ENCODE results near the gene MEPCE. TPM values are rescaled to one million over a fixed set of nuclear protein-coding genes. Genes with fewer than 3 reads are reported as not detected.

The MEPCE gene
- total and polyA plus RNA-seq, 9 donors = 29.4 to 60.6 (median 44.7) TPM

GRCh38 chr7:100411101-100411500 lies 18.5 kb upstream of the MEPCE start:
- Histone ChIP-seq H3K27ac (no peak overlapping the region), H3K4me1 (ENCODE audit: insufficient read depth) (no peaks in the 10 kb centered on the region), H3K4me3 (no peak overlapping the region), H3K36me3 (no peaks in the 10 kb centered on the region), H3K27me3 (no peaks in the 10 kb centered on the region), H3K9me3 (no peaks in the 10 kb centered on the region)
- intact Hi-C loops (cut with DNase I) = no loop called here
- no peak for DNase-seq
- TF ChIP-seq EP300 (IDR thresholded peaks at IDR 0.05) (no peak), CTCF (IDR thresholded peaks at IDR 0.05) (no peak), POLR2A (IDR thresholded peaks at IDR 0.05) (no peak)
- 92 to 95% (median 93%) methylated on average over 6 of the region's 6 CpGs for WGBS, 3 donors

GRCh38 chr7:100413346-100413745 lies 16.3 kb upstream of the MEPCE start:
- no peaks in the 10 kb centered on the region for H3K27me3 ChIP-seq
- no peak for DNase-seq
- H3K4me1 ChIP-seq (ENCODE audit: insufficient read depth) = no peaks in the 10 kb centered on the region
- H3K27ac ChIP-seq = no peak overlapping the region
- no peak overlapping the region for H3K4me3 ChIP-seq
- intact Hi-C loops (cut with DNase I) = no loop called here
- TF ChIP-seq EP300 (IDR thresholded peaks at IDR 0.05) = no peak
- no peaks in the 10 kb centered on the region for H3K36me3 ChIP-seq
- H3K9me3 ChIP-seq = no peaks in the 10 kb centered on the region

- intact Hi-C loops (cut with DNase I) = no loop called here
- WGBS, 3 donors = 83 to 97% (median 95%) methylated on average over 1 of the region's 1 CpG
Observed at GRCh38 chr7:100413889-100414288, 15.7 kb upstream of the MEPCE start.

GRCh38 chr7:100415448-100415847 lies 14.2 kb upstream of the MEPCE start:
- intact Hi-C loops (cut with DNase I) = no loop called here
- WGBS, 3 donors = 78 to 86% (median 82%) methylated on average over 5 of the region's 5 CpGs
- no peaks in the 10 kb centered on the region for H3K4me1 ChIP-seq (ENCODE audit: insufficient read depth)
- no peak overlapping the region for H3K4me3 ChIP-seq
- H3K27me3 ChIP-seq = no peaks in the 10 kb centered on the region
- no peaks in the 10 kb centered on the region for H3K36me3 ChIP-seq
- TF ChIP-seq POLR2A (IDR thresholded peaks at IDR 0.05) (no peak), EP300 (IDR thresholded peaks at IDR 0.05) (no peak), CTCF (IDR thresholded peaks at IDR 0.05) (no peak)
- no peak for DNase-seq
- H3K9me3 ChIP-seq = no peaks in the 10 kb centered on the region
- H3K27ac ChIP-seq = no peak overlapping the region

More at GRCh38 chr7:100413889-100414288, 15.7 kb upstream of the MEPCE start:
- no peaks in the 10 kb centered on the region for H3K4me1 ChIP-seq (ENCODE audit: insufficient read depth)
- H3K4me3 ChIP-seq = no peak overlapping the region
- no peak for TF ChIP-seq CTCF (IDR thresholded peaks at IDR 0.05)
- no peak for TF ChIP-seq POLR2A (IDR thresholded peaks at IDR 0.05)
- no peak for TF ChIP-seq EP300 (IDR thresholded peaks at IDR 0.05)
- no peak overlapping the region for H3K27ac ChIP-seq
- H3K27me3 ChIP-seq = no peaks in the 10 kb centered on the region
- no peaks in the 10 kb centered on the region for H3K36me3 ChIP-seq
- H3K9me3 ChIP-seq = no peaks in the 10 kb centered on the region
- no peak for DNase-seq

- TF ChIP-seq CTCF (IDR thresholded peaks at IDR 0.05) (no peak), EP300 (IDR thresholded peaks at IDR 0.05) (no peak)
- WGBS, 3 donors = 19 to 54% (median 53%) methylated on average over 1 of the region's 1 CpG
- Histone ChIP-seq H3K27me3 (no peaks in the 10 kb centered on the region), H3K36me3 (no peaks in the 10 kb centered on the region), H3K4me3 (no peak overlapping the region), H3K9me3 (no peaks in the 10 kb centered on the region), H3K27ac (no peak overlapping the region), H3K4me1 (ENCODE audit: insufficient read depth) (no peaks in the 10 kb centered on the region)
- no peak for DNase-seq
- intact Hi-C loops (cut with DNase I) = no loop called here
Observed at GRCh38 chr7:100418930-100419659, 10.5 kb upstream of the MEPCE start.
